NCI-H1694 (cell line): ENCODE results near the gene EFCAB6.

ENCODE experiments used
- DNase-seq: peaks from one replicate; lab custom pipeline; 2025; lab: John Stamatoyannopoulos, UW

The EFCAB6 gene

DNA sequence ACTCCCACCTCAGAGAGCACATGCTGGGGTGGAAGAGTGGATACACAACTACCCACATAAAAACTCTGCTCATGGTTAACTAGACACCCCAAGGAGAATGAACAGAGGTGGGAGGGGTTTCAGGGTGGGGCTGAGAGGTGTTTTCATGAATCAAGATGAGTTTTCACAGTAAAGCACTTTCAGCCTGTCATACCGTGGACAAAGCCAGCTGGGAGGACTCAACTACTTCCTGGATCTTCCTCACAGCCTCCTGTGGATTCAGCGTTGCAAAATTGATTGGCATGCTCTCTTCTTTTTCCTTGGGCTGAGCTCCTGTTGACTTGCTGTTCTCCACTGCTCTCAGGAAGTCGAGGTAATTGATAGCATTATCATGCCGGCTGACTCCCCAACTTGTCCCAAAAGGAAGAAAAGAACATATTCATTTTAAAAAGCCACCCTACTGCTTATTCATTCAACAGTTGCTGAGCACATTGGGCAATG is 231.8 kb downstream of the EFCAB6 start:
- no peak for DNase-seq

- DNase-seq = no peak
Measured at GRCh38 chr22:43574738-43575137, 237.4 kb downstream of the EFCAB6 start.

DNA sequence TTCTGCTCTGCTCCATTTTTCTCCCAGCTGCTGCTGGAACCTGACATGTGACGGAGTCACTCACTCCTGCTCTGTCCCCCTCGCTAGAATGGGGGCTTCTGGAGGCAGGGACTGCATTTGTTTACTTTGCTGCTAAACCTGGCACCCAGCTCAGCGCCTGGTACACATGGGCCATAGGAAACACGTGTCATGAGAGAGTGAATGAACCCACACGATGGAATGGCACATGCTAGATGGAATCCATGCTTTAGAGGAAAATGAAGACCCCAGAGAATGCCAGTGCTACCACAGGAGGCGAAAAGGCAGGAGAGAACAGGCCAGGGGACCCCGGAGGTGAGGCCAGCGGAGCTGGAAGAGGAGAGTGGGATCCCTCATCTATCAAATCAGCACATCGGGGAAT is 239.4 kb downstream of the EFCAB6 start:
- no peak for DNase-seq

GRCh38 chr22:43571181-43571580 is 240.9 kb downstream of the EFCAB6 start:
- no peak for DNase-seq

GRCh38 chr22:43570531-43571165 is 241.5 kb downstream of the EFCAB6 start:
- no peak for DNase-seq

- DNase-seq = no peak
Measured at GRCh38 chr22:43569111-43569510, 243.0 kb downstream of the EFCAB6 start.

- DNase-seq = peak; percentile 53
Measured at GRCh38 chr22:43567691-43568324, 244.3 kb downstream of the EFCAB6 start.

DNA sequence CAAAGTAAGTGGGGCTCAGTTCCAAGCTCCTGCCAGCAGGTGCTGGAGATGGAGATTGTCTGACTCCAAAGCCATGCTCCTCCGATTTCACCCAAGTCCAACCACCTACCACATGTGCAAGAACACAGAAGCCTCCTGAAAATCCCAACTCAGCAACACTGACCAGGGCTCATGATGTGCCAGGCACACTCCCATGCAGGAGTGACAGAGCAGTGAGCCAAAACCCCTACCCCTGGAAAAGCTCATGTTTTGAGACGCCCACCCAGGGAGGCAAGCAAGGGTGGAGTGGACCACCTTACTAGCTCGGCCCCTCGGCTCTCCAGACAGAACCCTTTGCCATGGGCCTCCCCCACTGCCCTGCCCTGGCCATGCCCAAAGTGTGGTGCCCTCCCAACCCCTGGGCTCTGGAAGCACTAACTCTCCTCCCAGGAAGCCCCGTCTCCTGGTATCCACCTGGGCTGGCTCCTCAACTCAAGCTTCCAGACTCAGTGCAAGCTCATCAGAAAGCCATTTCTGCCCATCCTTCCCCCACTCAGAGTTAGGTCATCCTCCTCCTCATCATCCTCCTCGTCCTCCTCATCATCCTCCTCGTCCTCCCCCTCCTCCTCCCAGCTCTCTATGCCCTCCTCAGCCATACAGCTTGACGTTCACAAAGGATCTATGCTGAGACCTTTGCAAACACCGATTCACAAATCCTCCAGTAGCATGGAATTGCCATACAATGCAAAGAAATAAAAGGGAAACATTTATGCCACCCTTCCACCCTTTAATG is 245.4 kb downstream of the EFCAB6 start:
- peak; percentile 3 for DNase-seq

DNA sequence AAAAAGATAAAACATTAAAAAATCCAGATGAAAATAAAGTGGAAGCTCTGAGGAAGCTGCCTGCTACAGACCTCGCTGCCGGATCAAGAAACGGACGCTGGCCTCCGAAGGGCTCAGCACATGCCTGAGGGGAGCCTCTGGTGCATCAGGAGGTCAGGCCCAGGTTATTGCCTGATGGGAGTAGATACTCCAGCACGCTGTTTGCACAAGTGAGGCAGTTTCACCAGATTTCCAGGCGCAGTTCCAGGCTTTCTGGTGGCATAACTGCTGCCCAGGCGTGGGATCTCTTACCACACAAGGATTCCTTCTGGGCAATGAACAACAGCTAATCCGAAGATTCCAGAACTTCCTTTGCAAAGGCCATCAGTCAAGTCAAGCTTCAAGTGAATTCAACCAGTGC is 246.1 kb downstream of the EFCAB6 start:
- no peak for DNase-seq

GRCh38 chr22:43564859-43565258 is 247.2 kb downstream of the EFCAB6 start:
- no peak for DNase-seq

DNA sequence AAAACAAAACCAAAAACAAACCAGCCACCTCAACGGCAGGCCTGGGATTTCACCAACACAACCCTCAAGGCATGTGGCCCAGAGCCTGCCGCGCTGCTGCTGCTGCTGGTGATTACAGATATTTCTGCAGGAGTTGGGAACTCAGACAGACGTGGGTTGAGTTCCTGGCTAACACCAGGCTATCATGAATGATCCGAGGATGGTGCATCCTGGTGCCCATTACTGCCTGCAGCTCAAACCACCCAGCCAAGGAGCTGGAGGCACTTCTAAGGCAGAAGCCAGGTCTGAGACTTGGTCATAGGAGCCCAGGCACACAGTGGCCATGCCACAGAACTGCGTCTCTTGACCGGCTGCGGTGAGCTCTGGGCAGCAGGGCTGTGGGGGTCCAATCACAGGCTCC is 248.5 kb downstream of the EFCAB6 start:
- no peak for DNase-seq

- no peak for DNase-seq
Measured at GRCh38 chr22:43562843-43563242, 249.3 kb downstream of the EFCAB6 start.

DNA sequence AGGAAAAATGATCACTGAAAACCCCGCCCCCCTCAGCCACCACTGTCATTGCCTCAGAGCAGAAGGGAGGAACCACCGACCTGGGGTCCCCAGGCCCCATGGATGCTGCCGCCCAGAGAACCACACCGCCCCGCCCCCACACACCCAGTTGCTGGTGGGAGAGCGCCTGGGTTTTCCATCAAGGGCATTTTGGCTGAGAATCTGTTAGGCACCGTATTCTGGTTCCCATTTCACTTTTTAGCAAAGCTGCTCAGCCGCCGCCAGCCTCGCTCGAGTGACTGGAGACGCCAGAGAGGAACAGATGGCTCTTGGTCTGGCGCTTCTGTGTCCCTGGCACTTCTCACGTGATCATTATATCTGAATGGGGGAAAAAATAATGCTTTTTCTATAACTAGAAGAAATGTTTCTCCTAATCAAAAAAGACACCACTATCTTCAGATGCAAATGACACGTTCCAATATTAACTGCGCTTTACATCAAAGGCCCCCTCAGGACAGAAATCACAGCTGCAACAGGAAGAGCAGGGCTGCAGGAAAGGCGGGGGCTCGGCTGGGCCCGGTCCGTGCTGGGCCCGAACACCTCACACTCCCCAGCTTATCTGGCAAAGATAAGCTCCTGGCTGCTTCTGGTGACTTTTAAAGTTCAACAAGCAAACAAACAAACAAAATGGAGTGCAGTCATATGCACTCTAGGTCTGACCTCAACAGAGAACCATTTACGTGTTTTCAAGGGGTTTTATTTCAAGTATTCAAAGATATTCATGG is 250.5 kb downstream of the EFCAB6 start:
- peak; percentile 82 for DNase-seq

GRCh38 chr22:43560651-43561050 is 251.5 kb downstream of the EFCAB6 start:
- DNase-seq = no peak

GRCh38 chr22:43555561-43556515 is 256.3 kb downstream of the EFCAB6 start:
- DNase-seq = no peak

- DNase-seq = no peak
Measured at GRCh38 chr22:43554694-43555365, 257.3 kb downstream of the EFCAB6 start.

- DNase-seq = no peak
Measured at GRCh38 chr22:43554259-43554636, 257.9 kb downstream of the EFCAB6 start.

DNA sequence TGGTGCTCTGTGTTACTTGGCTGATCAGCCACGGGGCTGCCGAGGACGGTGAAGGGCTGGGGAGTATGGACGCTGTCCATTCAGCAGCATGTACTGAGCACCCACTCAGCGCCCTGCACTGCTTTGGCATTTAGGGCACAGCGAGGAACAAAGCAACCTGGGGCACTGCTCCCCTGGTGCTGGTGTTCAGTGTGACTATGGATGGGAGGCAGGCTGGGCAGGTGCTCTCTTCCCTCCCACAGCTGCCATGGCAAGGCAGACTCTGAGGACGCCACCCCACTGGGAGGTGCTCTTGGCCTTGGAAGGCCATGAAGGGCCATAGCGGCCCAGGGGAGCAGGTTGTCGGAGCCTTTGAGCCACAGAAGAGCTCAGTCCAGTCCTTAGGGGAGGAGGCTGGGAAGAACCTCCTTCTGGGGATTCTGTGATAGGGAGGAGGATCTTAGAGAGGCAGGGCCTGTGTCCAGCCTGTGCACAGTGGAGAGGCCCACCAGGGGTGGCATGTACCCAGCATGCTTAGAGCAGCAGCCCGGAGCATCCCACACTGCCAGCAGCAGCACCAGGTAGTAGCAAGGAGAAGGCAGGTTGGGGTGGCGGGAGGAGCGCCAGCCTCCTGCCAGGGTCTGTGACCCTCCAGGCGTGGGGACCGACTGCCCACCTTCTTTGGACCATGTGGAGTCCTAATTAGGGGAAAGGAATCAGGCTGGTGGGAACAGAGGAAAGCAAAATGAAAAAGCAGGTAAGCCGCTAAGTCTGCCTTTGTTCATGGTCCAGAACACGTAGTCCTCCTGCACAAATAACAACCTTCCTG is 258.4 kb downstream of the EFCAB6 start:
- no peak for DNase-seq

DNA sequence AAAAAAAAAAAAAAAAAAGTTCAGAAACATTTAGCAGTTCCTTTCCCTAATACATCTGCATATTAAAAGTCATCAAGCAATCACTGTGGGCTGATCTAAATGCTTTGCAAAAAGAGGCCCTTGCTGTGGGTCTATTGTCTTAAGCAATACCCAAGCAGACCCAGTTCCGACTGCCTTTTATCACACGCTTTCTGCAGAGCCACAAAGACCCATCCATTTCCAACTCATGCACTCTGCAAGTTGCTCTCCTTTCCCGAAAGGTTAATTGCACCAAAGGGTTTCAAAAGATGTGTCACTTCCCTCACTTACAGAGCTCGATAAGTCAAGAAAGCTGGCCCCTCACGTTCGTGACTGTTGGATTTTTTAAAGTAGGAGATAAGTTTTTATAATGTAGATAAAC is 261.4 kb downstream of the EFCAB6 start:
- DNase-seq = no peak
